Large intestine (tissue), 3 donors: Measurements from ENCODE around the gene PIGV. TPM values are rescaled to one million over a fixed set of nuclear protein-coding genes. Genes with fewer than 3 reads are reported as not detected.

Experiments
- DNase-seq, 2 donors: peaks; one replicate each; pipeline versions ENCODE4 v3.0.0 to v3.0.0-alpha.2; 2013
- H3K27ac ChIP-seq: one replicate; pipeline ENCODE4 v1.5.1; 2013; ENCODE audit warnings: low read length
- H3K27me3 ChIP-seq: 2 replicates; pipeline ENCODE4 v1.6.1; 2013; ENCODE audit warnings: low read length; ENCODE audit not compliant: control insufficient read depth, insufficient read depth
- H3K36me3 ChIP-seq: 2 replicates; pipeline ENCODE4 v1.6.1; 2013; ENCODE audit warnings: low read length; ENCODE audit not compliant: control insufficient read depth, insufficient read depth
- H3K4me1 ChIP-seq: one replicate; pipeline ENCODE4 v1.6.1; 2013; ENCODE audit warnings: low read length; ENCODE audit not compliant: control insufficient read depth, insufficient read depth
- H3K4me3 ChIP-seq: one replicate; pipeline ENCODE4 v1.5.1; 2013; ENCODE audit warnings: low read length
- H3K9me3 ChIP-seq: one replicate; pipeline ENCODE4 v1.6.1; 2013; ENCODE audit warnings: mild to moderate bottlenecking, low read depth, low read length, moderate library complexity; ENCODE audit not compliant: control insufficient read depth
- WGBS: methylation state at CpG from one replicate; pipeline ENCODE4 v1.1.5; 2013; ENCODE audit warnings: low lambda C conversion rate; ENCODE audit not compliant: insufficient coverage; 5-methylcytosine and 5-hydroxymethylcytosine counted together
- polyA plus RNA-seq: library from polyadenylated mRNA; unstranded; fragments of 120-200 nt; gene quantifications from one replicate; pipeline ENCODE4 v1.2.1, GENCODE V29; 2013

Gene PIGV
- polyA plus RNA-seq, 1 donor: 15.6 TPM

- Histone ChIP-seq H3K27ac (no peak overlapping the region), H3K9me3 (no peaks in the 10 kb centered on the region), H3K4me3 (no peak overlapping the region), H3K4me1 (peaks cover 13% of the 10 kb centered on the region), H3K36me3 (peaks cover 98% of the 10 kb centered on the region), H3K27me3 (no peaks in the 10 kb centered on the region)
- no peak for DNase-seq
- WGBS: no CpG with 5 or more reads among the region's 4 CpGs
These were observed 15.1 kb upstream of the PIGV start for GRCh38 chr1:26772687-26773086.

DNA sequence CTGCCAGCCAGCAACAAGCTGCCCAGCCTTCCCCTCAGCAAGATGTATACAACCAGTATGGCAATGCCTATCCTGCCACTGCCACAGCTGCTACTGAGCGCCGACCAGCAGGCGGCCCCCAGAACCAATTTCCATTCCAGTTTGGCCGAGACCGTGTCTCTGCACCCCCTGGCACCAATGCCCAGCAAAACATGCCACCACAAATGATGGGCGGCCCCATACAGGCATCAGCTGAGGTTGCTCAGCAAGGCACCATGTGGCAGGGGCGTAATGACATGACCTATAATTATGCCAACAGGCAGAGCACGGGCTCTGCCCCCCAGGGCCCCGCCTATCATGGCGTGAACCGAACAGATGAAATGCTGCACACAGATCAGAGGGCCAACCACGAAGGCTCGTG lies 13.3 kb upstream of the PIGV start:
- no CpG with 5 or more reads among the region's 13 CpGs for WGBS
- peaks cover 13% of the 10 kb centered on the region for H3K4me1 ChIP-seq
- peaks cover 98% of the 10 kb centered on the region for H3K36me3 ChIP-seq
- DNase-seq: no peak
- H3K27ac ChIP-seq: no peak overlapping the region
- H3K4me3 ChIP-seq: no peak overlapping the region
- no peaks in the 10 kb centered on the region for H3K9me3 ChIP-seq
- no peaks in the 10 kb centered on the region for H3K27me3 ChIP-seq

GRCh38 chr1:26775666-26776065 lies 12.1 kb upstream of the PIGV start:
- Histone ChIP-seq H3K27ac (no peak overlapping the region), H3K4me3 (no peak overlapping the region), H3K36me3 (peaks cover 98% of the 10 kb centered on the region), H3K9me3 (peaks cover 3% of the 10 kb centered on the region), H3K27me3 (no peaks in the 10 kb centered on the region), H3K4me1 (peaks cover 13% of the 10 kb centered on the region)
- DNase-seq: no peak
- WGBS: 83% methylated on average over 1 of the region's 4 CpGs

GRCh38 chr1:26779098-26779668 lies 8.6 kb upstream of the PIGV start:
- no peak for DNase-seq
- Histone ChIP-seq H3K9me3 (peaks cover 3% of the 10 kb centered on the region), H3K36me3 (peaks cover 79% of the 10 kb centered on the region), H3K27me3 (no peaks in the 10 kb centered on the region), H3K27ac (no peak overlapping the region), H3K4me1 (peaks cover 9% of the 10 kb centered on the region), H3K4me3 (no peak overlapping the region)
- WGBS: 67% methylated on average over 1 of the region's 11 CpGs

GRCh38 chr1:26780344-26780957 lies 7.3 kb upstream of the PIGV start:
- Histone ChIP-seq H3K4me3 (no peak overlapping the region), H3K4me1 (peaks cover 11% of the 10 kb centered on the region), H3K27me3 (no peaks in the 10 kb centered on the region), H3K27ac (no peak overlapping the region), H3K36me3 (peaks cover 67% of the 10 kb centered on the region), H3K9me3 (peaks cover 3% of the 10 kb centered on the region)
- no peak for DNase-seq
- WGBS: 100% methylated on average over 1 of the region's 21 CpGs

DNA sequence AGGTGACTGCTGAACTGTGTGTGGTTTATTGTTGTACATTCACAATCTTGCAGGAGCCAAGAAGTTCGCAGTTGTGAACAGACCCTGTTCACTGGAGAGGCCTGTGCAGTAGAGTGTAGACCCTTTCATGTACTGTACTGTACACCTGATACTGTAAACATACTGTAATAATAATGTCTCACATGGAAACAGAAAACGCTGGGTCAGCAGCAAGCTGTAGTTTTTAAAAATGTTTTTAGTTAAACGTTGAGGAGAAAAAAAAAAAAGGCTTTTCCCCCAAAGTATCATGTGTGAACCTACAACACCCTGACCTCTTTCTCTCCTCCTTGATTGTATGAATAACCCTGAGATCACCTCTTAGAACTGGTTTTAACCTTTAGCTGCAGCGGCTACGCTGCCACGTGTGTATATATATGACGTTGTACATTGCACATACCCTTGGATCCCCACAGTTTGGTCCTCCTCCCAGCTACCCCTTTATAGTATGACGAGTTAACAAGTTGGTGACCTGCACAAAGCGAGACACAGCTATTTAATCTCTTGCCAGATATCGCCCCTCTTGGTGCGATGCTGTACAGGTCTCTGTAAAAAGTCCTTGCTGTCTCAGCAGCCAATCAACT lies 6.4 kb upstream of the PIGV start:
- WGBS: 73% methylated on average over 2 of the region's 11 CpGs
- no peak for DNase-seq
- Histone ChIP-seq H3K4me1 (peaks cover 17% of the 10 kb centered on the region), H3K27me3 (no peaks in the 10 kb centered on the region), H3K9me3 (peaks cover 3% of the 10 kb centered on the region), H3K4me3 (no peak overlapping the region), H3K27ac (no peak overlapping the region), H3K36me3 (peaks cover 59% of the 10 kb centered on the region)

GRCh38 chr1:26782521-26783212 lies 5.1 kb upstream of the PIGV start:
- Histone ChIP-seq H3K27me3 (no peaks in the 10 kb centered on the region), H3K4me3 (no peak overlapping the region), H3K36me3 (peaks cover 46% of the 10 kb centered on the region), H3K27ac (no peak overlapping the region), H3K9me3 (peaks cover 3% of the 10 kb centered on the region), H3K4me1 (peaks cover 27% of the 10 kb centered on the region)
- no CpG with 5 or more reads among the region's 3 CpGs for WGBS
- no peak for DNase-seq

GRCh38 chr1:26783646-26784022 lies 4.1 kb upstream of the PIGV start:
- WGBS: 92% methylated on average over 2 of the region's 5 CpGs
- peaks cover 27% of the 10 kb centered on the region for H3K4me1 ChIP-seq

DNA sequence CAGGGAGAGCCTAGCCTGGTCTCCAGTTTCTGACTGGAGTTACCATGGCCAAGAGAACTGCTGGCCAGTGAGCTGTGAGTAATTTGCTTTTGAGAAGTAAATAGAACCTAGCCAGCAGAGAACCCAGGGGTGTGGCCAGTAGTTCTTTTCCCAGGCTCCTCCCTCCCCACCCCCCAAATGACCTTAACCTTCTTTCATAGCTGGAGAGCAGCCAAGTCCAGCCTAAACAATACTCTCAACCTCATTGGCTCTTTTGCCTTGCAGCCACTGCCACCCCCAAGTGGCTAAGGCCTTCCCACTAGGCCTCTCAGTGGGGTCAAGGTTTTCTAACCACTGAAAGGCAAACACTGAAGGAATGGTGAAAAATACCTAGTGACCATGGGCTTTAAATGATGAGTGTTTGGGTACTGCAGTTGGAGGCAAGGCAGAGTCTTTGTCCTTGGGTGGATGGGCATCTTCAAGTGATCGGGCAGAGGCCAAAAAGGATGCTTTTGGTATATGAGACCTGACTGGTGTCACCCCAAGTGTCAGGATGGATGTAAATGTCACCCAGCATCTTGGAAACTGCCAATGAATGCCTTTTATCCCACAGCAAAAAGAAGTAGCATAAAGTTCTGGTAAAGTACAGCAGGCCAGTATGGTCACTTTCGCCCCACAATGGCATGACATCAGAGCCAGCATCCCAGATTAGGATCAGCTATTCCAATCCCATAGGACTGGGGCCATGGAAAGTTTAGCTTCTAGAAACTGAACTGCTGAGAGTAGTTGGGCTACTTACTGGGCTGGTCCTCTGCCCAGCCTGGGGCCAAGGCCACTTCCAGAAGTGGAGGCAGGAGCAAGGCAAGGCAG lies 3.5 kb upstream of the PIGV start:
- H3K4me1 ChIP-seq: peaks cover 27% of the 10 kb centered on the region
- no peak overlapping the region for H3K27ac ChIP-seq
- no CpG with 5 or more reads among the region's 2 CpGs for WGBS
- no peak overlapping the region for H3K4me3 ChIP-seq
- peaks cover 3% of the 10 kb centered on the region for H3K9me3 ChIP-seq
- no peaks in the 10 kb centered on the region for H3K27me3 ChIP-seq
- peaks cover 30% of the 10 kb centered on the region for H3K36me3 ChIP-seq
- DNase-seq: peak in 1 of 2 donors; percentile 41

More at GRCh38 chr1:26783646-26784022, 4.1 kb upstream of the PIGV start:
- no peak for DNase-seq
- no peaks in the 10 kb centered on the region for H3K27me3 ChIP-seq
- peaks cover 3% of the 10 kb centered on the region for H3K9me3 ChIP-seq
- no peak overlapping the region for H3K4me3 ChIP-seq
- H3K36me3 ChIP-seq: peaks cover 36% of the 10 kb centered on the region
- H3K27ac ChIP-seq: no peak overlapping the region

GRCh38 chr1:26784886-26785285 lies 2.9 kb upstream of the PIGV start:
- H3K27ac ChIP-seq: no peak overlapping the region
- H3K36me3 ChIP-seq: peaks cover 24% of the 10 kb centered on the region
- peaks cover 27% of the 10 kb centered on the region for H3K4me1 ChIP-seq
- H3K4me3 ChIP-seq: no peak overlapping the region
- no peak for DNase-seq
- 83% methylated on average over 1 of the region's 1 CpG for WGBS
- no peaks in the 10 kb centered on the region for H3K27me3 ChIP-seq
- peaks cover 3% of the 10 kb centered on the region for H3K9me3 ChIP-seq
